Loucy (cell line): Measurements from ENCODE around the gene OR2T27.
"Not testable (repeated sequence)": the region's sequence is repeated elsewhere in the genome, so short reads cannot be mapped to it uniquely, and the experiment has no call there.

Experiments used
- H2AFZ ChIP-seq: fragments of 200-600 bp; sonication (generic); 2 replicates; pipeline ENCODE4 v1.6.0; 2016; ENCODE audit warnings: antibody characterized with exemption, mild to moderate bottlenecking, low read length, moderate library complexity
- H3F3A ChIP-seq: fragments of 200-600 bp; 2 replicates; pipeline ENCODE4 v1.6.0; 2016; ENCODE audit warnings: antibody characterized with exemption, low read depth, mild to moderate bottlenecking
- H3K27me3 ChIP-seq: fragments of 200-600 bp; sonication (generic); 2 replicates; pipeline ENCODE4 v1.6.1; 2014; ENCODE audit warnings: low read length, mild to moderate bottlenecking; ENCODE audit not compliant: insufficient read depth, poor library complexity, severe bottlenecking
- H3K36me3 ChIP-seq: fragments of 200-600 bp; sonication (generic); 2 replicates; pipeline ENCODE4 v1.6.1; 2016; ENCODE audit warnings: low read length; ENCODE audit not compliant: insufficient read depth
- H3K4me1 ChIP-seq: fragments of 200-600 bp; sonication (generic); 2 replicates; pipeline ENCODE4 v1.5.1; 2014; ENCODE audit warnings: low read length, mild to moderate bottlenecking; ENCODE audit not compliant: insufficient read depth, poor library complexity, severe bottlenecking
- H3K4me2 ChIP-seq: fragments of 200-600 bp; sonication (generic); 2 replicates; pipeline ENCODE4 v1.6.0; 2014; ENCODE audit warnings: antibody characterized with exemption, low read length, low read depth, mild to moderate bottlenecking; ENCODE audit not compliant: poor library complexity, severe bottlenecking
- H3K4me3 ChIP-seq: fragments of 200-600 bp; sonication (generic); 2 replicates; pipeline ENCODE4 v1.5.1; 2014; ENCODE audit warnings: low read length, mild to moderate bottlenecking, mixed read lengths; ENCODE audit not compliant: poor library complexity, severe bottlenecking
- H3K79me2 ChIP-seq: fragments of 200-600 bp; sonication (generic); 2 replicates; pipeline ENCODE4 v1.6.1; 2014; ENCODE audit warnings: low read length; ENCODE audit not compliant: insufficient read depth
- H3K9ac ChIP-seq: fragments of 200-600 bp; sonication (generic); 2 replicates; pipeline ENCODE4 v1.6.0; 2014; ENCODE audit warnings: mild to moderate bottlenecking, low read depth, low read length, moderate library complexity; ENCODE audit not compliant: poor library complexity, severe bottlenecking
- H3K9me2 ChIP-seq: fragments of 200-600 bp; sonication (generic); replicated peaks from 2 replicates; pipeline ENCODE4 v1.6.1; 2016; ENCODE audit warnings: low read depth, low read length, mixed read lengths
- H3K9me3 ChIP-seq: fragments of 200-600 bp; sonication (generic); 2 replicates; pipeline ENCODE4 v1.6.1; 2014; ENCODE audit warnings: mild to moderate bottlenecking, antibody characterized with exemption, low read length, low read depth; ENCODE audit not compliant: insufficient read depth
- H4K20me1 ChIP-seq: fragments of 200-600 bp; sonication (generic); 2 replicates; pipeline ENCODE4 v1.6.0; 2014; ENCODE audit warnings: antibody characterized with exemption, low read length, mild to moderate bottlenecking; ENCODE audit not compliant: insufficient read depth, poor library complexity, severe bottlenecking

Gene OR2T27

GRCh38 chr1:248641583-248641982, 13.7 kb downstream of the OR2T27 start:
- not testable (repeated sequence) for H3K4me2 ChIP-seq, H4K20me1 ChIP-seq, H3K27me3 ChIP-seq, H3F3A ChIP-seq, H3K36me3 ChIP-seq, H3K9ac ChIP-seq, H3K4me1 ChIP-seq, H2AFZ ChIP-seq, H3K79me2 ChIP-seq, H3K4me3 ChIP-seq, H3K9me3 ChIP-seq, H3K9me2 ChIP-seq

DNA sequence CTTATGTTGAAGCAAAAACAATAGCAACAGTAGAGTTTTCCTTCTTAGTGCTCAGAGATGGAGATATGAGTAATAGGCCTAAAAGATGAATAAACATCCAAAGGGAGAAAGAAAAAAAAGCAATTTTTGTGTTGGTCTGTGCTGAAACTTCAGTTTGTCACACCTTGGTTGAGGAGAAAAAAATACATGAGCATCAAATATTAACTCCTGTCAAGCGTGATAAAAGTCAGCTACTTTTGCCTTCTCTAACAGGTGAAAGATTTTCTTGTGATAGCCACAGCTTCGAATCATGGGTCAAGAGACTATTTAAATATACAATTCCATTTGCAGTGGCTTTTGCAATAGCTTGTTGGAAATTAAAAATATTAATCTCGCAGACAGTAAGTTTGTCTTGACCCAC, 14.4 kb downstream of the OR2T27 start:
- not testable (repeated sequence) for H3K36me3 ChIP-seq, H3K4me2 ChIP-seq, H4K20me1 ChIP-seq, H3K9me2 ChIP-seq, H3K9ac ChIP-seq, H3K79me2 ChIP-seq, H3F3A ChIP-seq, H3K4me3 ChIP-seq, H3K4me1 ChIP-seq, H3K27me3 ChIP-seq, H3K9me3 ChIP-seq, H2AFZ ChIP-seq

- H3K4me1 ChIP-seq, H3K27me3 ChIP-seq, H3K79me2 ChIP-seq, H3K9me2 ChIP-seq, H2AFZ ChIP-seq, H3K9me3 ChIP-seq, H4K20me1 ChIP-seq, H3F3A ChIP-seq, H3K36me3 ChIP-seq, H3K4me3 ChIP-seq, H3K9ac ChIP-seq, H3K4me2 ChIP-seq: not testable (repeated sequence)
Measured at GRCh38 chr1:248639652-248640051, 15.7 kb downstream of the OR2T27 start.

DNA sequence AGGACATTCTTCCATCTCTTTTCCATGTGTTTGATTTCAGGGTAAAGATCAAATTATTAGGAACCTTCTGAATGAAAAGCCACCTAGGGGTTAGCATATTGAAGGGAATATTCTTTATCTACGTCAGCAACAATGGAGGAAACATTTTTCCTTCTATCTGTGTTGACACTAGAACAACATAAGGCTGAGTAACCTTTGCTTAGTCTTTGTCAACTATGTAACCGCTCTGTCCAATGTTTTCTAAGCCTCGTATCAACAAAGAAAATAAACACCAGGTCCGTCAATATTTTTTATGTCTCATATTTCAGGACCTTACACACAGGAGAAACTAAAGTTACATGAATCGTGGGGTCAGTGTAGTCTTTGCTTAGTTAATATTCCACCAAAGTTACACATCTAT, 18.7 kb downstream of the OR2T27 start:
- not testable (repeated sequence) for H3K4me1 ChIP-seq, H3K9me3 ChIP-seq, H3K79me2 ChIP-seq, H3K9me2 ChIP-seq, H3K9ac ChIP-seq, H3K36me3 ChIP-seq, H3K27me3 ChIP-seq, H3K4me3 ChIP-seq, H3F3A ChIP-seq, H2AFZ ChIP-seq, H4K20me1 ChIP-seq, H3K4me2 ChIP-seq

GRCh38 chr1:248634991-248635390, 20.3 kb downstream of the OR2T27 start, which contains the start of gene OR2T11:
OR2T11 (minus strand) TSS chr1:248635091; CDS start chr1:248627128, 7,963 bp downstream.
- not testable (repeated sequence) for H3K9me2 ChIP-seq, H4K20me1 ChIP-seq, H3K9me3 ChIP-seq, H3F3A ChIP-seq, H3K36me3 ChIP-seq, H3K9ac ChIP-seq, H3K79me2 ChIP-seq, H3K4me2 ChIP-seq, H3K27me3 ChIP-seq, H3K4me1 ChIP-seq, H2AFZ ChIP-seq, H3K4me3 ChIP-seq
